ENCODE measurements around the gene TTLL8.

The TTLL8 gene

GRCh38 chr22:50032941-50033601 is 25.0 kb downstream of the TTLL8 start:
- H3K27ac ChIP-seq (ENCODE audit: extremely low read depth, low read depth, low read length), result no peak overlapping the region
- CTCF ChIA-PET, result interaction anchor here (0.6 to 2.4 kb wide), 3 partner anchors 51 to 176 kb away, joined by 4 to 8 read pairs (median 5); no protein-coding TSS in a partner anchor
- no peak overlapping the region for H3K4me3 ChIP-seq (ENCODE audit: low read depth, low read length)
- no peaks in the 10 kb centered on the region for H3K36me3 ChIP-seq (ENCODE audit: control insufficient read depth in 2 of 2, insufficient read depth in 1 of 2, low read length in 2 of 2)
- H3K9me3 ChIP-seq (ENCODE audit: control insufficient read depth, insufficient read depth, low read depth, low read length), result no peaks in the 10 kb centered on the region
- POLR2A ChIA-PET, result no interaction called here
- H3K4me1 ChIP-seq (ENCODE audit: control insufficient read depth, insufficient read depth, low read length), result no peaks in the 10 kb centered on the region
- no peak for TF ChIP-seq ZNF174 (tag by site-specific recombination; IDR thresholded peaks at IDR 0.05)
- TF ChIP-seq ZNF548 (tag by site-specific recombination; IDR thresholded peaks at IDR 0.05), result no peak
- no peak for TF ChIP-seq ZNF501 (tag by site-specific recombination; IDR thresholded peaks at IDR 0.05)
- TF ChIP-seq, protein P1, sequence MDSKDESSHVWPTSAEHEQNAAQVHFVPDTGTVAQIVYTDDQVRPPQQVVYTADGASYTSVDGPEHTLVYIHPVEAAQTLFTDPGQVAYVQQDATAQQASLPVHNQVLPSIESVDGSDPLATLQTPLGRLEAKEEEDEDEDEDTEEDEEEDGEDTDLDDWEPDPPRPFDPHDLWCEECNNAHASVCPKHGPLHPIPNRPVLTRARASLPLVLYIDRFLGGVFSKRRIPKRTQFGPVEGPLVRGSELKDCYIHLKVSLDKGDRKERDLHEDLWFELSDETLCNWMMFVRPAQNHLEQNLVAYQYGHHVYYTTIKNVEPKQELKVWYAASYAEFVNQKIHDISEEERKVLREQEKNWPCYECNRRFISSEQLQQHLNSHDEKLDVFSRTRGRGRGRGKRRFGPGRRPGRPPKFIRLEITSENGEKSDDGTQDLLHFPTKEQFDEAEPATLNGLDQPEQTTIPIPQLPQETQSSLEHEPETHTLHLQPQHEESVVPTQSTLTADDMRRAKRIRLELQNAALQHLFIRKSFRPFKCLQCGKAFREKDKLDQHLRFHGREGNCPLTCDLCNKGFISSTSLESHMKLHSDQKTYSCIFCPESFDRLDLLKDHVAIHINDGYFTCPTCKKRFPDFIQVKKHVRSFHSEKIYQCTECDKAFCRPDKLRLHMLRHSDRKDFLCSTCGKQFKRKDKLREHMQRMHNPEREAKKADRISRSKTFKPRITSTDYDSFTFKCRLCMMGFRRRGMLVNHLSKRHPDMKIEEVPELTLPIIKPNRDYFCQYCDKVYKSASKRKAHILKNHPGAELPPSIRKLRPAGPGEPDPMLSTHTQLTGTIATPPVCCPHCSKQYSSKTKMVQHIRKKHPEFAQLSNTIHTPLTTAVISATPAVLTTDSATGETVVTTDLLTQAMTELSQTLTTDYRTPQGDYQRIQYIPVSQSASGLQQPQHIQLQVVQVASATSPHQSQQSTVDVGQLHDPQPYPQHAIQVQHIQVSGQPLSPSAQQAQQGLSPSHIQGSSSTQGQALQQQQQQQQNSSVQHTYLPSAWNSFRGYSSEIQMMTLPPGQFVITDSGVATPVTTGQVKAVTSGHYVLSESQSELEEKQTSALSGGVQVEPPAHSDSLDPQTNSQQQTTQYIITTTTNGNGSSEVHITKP (tag by site-specific recombination; IDR thresholded peaks at IDR 0.05), result no peak
- no peak for TF ChIP-seq ZNF335 (tag by site-specific recombination; conservative IDR thresholded peaks at IDR 0.05)
- TF ChIP-seq, protein P2, sequence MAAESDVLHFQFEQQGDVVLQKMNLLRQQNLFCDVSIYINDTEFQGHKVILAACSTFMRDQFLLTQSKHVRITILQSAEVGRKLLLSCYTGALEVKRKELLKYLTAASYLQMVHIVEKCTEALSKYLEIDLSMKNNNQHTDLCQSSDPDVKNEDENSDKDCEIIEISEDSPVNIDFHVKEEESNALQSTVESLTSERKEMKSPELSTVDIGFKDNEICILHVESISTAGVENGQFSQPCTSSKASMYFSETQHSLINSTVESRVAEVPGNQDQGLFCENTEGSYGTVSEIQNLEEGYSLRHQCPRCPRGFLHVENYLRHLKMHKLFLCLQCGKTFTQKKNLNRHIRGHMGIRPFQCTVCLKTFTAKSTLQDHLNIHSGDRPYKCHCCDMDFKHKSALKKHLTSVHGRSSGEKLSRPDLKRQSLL (tag by site-specific recombination; IDR thresholded peaks at IDR 0.05), result no peak
- no peak for TF ChIP-seq PRDM1 (tag by site-specific recombination; IDR thresholded peaks at IDR 0.05)
- no peak for TF ChIP-seq ZBTB7A (tag by site-specific recombination; IDR thresholded peaks at IDR 0.05; ENCODE audit: low read depth)
- TF ChIP-seq ZNF776 (tag by site-specific recombination; IDR thresholded peaks at IDR 0.05; ENCODE audit: borderline replicate concordance), result no peak
- no peak for TF ChIP-seq KLF8 (tag by site-specific recombination; IDR thresholded peaks at IDR 0.05)
- no peak for TF ChIP-seq YY2 (tag by site-specific recombination; IDR thresholded peaks at IDR 0.05)
- TF ChIP-seq, protein P3, sequence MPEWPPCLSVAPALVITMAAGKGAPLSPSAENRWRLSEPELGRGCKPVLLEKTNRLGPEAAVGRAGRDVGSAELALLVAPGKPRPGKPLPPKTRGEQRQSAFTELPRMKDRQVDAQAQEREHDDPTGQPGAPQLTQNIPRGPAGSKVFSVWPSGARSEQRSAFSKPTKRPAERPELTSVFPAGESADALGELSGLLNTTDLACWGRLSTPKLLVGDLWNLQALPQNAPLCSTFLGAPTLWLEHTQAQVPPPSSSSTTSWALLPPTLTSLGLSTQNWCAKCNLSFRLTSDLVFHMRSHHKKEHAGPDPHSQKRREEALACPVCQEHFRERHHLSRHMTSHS (tag by site-specific recombination; IDR thresholded peaks at IDR 0.05), result no peak
- no peak for TF ChIP-seq ZNF48 (tag by site-specific recombination; IDR thresholded peaks at IDR 0.05)

DNA sequence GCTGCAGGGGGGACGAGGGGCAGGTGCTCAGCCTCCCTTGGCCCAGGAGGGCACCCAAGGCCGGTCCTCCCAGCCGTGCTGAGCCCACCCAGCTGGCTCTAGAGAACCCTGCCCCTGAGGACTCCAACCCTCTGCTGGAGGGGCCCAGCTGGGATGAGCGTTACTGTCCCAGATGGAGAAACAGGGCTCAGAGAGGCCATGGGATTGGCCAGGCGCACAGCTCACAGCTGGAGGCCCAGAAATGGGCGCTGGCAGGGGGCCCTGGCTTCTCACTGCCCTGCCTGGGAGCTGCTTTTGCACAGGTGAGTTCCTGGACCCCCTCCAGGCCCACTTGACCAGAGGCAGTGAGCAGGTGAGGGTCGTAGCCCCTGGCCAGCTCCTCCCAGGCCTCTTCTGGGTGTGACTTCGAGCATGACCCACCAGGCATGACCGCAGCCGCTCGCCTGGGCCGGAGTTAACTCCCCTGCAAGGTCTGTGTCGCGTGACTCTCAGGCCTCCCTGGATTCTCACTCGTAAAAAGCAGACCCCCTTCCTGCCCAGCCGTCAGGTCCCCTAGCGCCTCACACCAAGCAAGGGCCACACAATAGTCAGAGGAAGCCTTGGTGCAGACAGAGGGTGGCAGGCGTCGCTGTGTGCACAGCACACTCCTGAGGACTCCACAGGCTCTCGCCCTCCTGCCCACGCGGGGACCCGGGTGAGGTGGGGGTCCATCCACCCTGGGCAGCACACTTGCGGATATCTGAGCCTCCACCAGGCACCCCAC is 25.8 kb downstream of the TTLL8 start:
- TF ChIP-seq KLF17 (tag by site-specific recombination; IDR thresholded peaks at IDR 0.05) (no peak), ZNF112 (tag by site-specific recombination; IDR thresholded peaks at IDR 0.05) (no peak), ZNF362 (tag by site-specific recombination; IDR thresholded peaks at IDR 0.05) (no peak), ZNF398 (tag by site-specific recombination; IDR thresholded peaks at IDR 0.05) (no peak), ZNF341 (tag by site-specific recombination; IDR thresholded peaks at IDR 0.05; ENCODE audit: low read depth) (no peak)
- POLR2A ChIA-PET, result no interaction called here
- CTCF ChIA-PET, result interaction anchor here (0.5 to 3.6 kb wide), 7 partner anchors 9 to 264 kb away, joined by 3 to 67 read pairs (median 4); no protein-coding TSS in a partner anchor
- no peak overlapping the region for H3K4me3 ChIP-seq (ENCODE audit: low read depth, low read length)
- H3K27ac ChIP-seq (ENCODE audit: extremely low read depth, low read depth, low read length), result no peak overlapping the region
- H3K36me3 ChIP-seq (ENCODE audit: control insufficient read depth in 2 of 2, insufficient read depth in 1 of 2, low read length in 2 of 2), result no peaks in the 10 kb centered on the region
- H3K9me3 ChIP-seq (ENCODE audit: control insufficient read depth, insufficient read depth, low read depth, low read length), result no peaks in the 10 kb centered on the region
- H3K4me1 ChIP-seq (ENCODE audit: control insufficient read depth, insufficient read depth, low read length), result no peaks in the 10 kb centered on the region

Measured in HEK293 (cell line).